ENCODE results near the gene FGFR1OP2.

FGFR1OP2 gene

DNA sequence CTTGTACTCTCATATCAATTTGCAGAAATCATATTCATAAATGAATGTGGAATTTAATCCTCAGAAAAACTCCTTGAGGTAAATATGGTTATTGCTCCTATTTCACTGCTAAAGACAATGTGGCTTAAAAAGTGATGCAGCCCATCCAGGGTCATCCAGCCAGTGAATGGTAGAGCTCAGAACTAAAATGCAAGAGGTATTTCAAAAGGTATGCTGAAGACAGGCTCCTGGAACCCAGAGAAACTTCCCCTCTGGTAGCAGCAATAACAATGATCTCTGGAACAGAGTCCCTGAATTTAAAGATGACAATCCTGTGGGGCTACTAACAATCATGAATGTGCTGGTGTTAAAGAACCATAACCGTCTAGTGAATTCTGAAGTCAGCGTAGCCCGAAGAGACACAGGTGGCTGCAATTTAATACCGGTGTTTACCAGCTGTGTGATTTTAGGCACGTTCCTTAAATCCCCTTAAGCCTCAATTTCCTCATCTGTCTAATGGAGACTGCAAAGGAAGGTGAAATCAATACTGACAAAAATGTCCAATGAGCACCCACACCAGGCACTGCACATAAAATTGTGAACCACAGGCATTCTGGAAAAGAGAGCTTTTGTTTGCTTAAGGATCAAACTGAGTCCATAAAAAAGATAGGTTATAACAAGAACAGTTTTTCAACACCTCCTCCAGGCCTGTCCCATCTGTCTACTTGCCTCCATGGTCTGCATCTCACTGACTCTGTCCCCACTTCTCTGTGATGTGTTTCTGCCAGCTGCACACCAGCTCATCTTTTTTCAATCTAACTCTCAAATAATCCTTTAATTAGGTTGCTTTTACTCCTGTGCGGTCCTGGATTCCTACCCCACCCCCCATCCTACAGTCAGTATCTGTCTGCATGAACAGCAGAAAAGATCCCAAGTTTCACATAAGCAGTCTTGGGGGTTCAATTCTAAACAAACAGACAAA, 65.4 kb downstream of the FGFR1OP2 start:
- DNase-seq (ENCODE audit: low spot score), result no peak

- DNase-seq (ENCODE audit: low spot score), result no peak
Observed at GRCh38 chr12:27005495-27005894, 67.2 kb downstream of the FGFR1OP2 start.

DNA sequence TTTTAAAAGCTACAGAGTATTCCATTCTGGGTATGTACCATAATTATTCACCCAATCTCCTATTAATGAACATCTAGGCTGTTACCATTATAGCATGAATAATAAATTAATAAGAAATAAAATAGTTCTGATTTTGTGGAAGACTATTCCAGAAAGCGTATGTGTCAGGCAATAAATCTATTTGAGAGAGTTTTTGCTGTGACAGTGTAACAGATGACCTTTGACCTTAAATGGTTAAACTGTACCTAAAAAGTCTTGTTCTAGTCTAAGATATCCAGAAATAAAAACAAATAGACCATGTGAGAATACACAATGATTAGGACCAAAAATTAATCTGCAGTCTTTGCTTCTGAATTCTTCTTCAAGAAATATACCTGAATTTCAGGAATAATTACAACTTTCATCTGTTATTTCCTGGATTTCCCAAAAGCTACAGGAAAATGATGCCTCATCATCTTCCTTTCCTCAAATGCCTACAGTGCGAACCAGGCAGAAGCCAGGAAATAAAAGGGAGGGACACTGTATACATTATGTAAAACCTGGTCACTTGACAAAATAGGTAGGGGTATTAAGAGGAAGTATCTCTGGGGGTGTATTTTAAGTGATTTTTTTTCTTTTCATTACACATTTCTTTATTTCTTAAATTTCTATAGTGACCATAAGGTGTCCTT, 68.7 kb downstream of the FGFR1OP2 start:
- DNase-seq (ENCODE audit: low spot score), result no peak

DNA sequence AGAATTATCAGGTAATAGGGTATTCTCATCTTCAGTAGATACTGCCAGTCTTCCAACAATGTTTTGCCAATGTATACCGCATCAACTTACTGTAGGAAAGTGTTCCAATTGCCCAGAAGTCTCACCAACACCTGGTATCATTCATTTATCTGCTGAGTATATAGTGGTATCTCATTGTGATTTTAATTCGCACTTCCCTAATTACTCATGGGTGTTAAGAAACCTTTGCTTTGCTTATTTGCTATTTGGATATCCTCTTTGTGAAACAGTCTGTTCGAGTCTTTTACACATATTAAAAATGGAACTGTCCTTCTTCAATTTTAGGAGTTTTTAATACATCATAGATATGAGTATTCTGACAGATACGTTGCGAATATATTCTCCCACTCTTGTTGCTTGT, 69.8 kb downstream of the FGFR1OP2 start:
- no peak for DNase-seq (ENCODE audit: low spot score)

- DNase-seq (ENCODE audit: low spot score), result no peak
Observed at GRCh38 chr12:27009881-27010301, 71.6 kb downstream of the FGFR1OP2 start.

GRCh38 chr12:27012239-27012981, 74.1 kb downstream of the FGFR1OP2 start:
- no peak for DNase-seq (ENCODE audit: low spot score)

- no peak for DNase-seq (ENCODE audit: low spot score)
Observed at GRCh38 chr12:27012982-27013255, 74.6 kb downstream of the FGFR1OP2 start.

DNA sequence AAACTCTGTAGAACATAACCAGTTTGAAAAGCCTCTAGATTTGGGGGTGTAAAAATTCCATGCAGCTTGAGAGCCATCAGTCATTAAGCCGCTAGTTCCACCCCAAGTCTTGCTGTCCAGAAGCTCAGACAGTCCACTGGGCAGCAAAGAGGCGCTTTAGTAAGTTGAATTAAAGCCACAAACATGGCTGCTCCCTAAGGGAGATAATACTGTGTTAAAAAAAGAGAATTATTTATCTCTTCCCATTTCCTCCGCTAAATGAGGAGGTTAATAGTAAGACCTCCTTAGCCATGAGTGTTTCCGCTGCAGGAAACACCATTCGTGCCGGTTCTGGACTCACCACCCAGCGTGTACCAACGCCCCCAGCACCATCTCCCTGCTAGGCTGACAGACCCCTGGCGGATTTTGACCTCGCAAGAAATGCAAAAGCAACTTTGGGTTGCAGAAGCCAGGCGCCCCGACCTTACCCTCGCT, 75.4 kb downstream of the FGFR1OP2 start:
- DNase-seq (ENCODE audit: low spot score), result no peak

- DNase-seq (ENCODE audit: low spot score), result peak; percentile 96
Observed at GRCh38 chr12:27014085-27014858, 76.0 kb downstream of the FGFR1OP2 start, which contains the start of gene TM7SF3. Gene TM7SF3 (minus strand): TSS chr12:27014384. CDS start chr12:27014168, 216 bp downstream.

DNA sequence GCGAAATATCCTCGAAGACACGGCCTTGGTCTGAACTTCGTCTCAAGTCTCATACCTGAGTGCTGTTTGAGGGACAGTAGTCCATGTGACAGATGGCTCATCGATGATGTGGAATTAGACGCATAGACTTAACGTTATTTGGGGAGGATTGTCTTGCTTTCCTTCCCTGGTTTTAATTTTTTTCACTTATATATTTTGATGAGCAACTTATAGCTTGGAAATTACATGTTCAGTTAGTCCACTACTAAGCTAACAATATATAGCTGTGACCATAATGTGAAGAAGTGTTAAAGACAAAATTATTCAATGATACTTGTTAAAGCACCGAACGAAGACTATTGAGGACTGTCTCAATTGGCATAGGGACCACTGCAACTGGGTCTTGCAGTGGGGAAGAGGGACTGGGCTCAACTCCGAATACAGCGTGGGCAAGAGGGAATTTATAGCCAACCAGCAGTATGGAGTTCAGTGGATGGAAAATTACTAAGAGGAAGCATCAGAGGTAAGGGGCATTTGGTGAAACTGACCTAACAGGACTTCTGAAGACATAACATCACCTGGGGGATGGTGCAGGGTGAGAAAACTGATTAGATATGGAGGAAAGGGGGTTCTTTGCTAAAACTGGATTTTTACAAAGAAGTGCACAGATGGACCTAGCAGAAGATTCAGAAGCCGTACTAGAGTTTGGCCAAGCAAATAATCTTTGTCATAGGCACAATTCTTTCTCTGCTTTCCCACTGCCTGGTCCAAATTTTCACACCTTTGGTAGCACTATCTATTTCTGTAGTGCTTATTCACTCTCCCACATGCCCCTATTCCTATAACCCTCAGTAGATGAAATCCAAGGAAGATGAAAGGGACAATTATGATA, 76.8 kb downstream of the FGFR1OP2 start:
- no peak for DNase-seq (ENCODE audit: low spot score)

- DNase-seq (ENCODE audit: low spot score), result no peak
Observed at GRCh38 chr12:27015730-27016076, 77.4 kb downstream of the FGFR1OP2 start.
